ENCODE results near the gene DDX31.
A peak's percentile ranks its signal among the peaks of the same experiment; 100 is the strongest.
"Not testable (repeated sequence)": the region's sequence is repeated elsewhere in the genome, so short reads cannot be mapped to it uniquely, and the experiment has no call there.

DDX31 gene

DNA sequence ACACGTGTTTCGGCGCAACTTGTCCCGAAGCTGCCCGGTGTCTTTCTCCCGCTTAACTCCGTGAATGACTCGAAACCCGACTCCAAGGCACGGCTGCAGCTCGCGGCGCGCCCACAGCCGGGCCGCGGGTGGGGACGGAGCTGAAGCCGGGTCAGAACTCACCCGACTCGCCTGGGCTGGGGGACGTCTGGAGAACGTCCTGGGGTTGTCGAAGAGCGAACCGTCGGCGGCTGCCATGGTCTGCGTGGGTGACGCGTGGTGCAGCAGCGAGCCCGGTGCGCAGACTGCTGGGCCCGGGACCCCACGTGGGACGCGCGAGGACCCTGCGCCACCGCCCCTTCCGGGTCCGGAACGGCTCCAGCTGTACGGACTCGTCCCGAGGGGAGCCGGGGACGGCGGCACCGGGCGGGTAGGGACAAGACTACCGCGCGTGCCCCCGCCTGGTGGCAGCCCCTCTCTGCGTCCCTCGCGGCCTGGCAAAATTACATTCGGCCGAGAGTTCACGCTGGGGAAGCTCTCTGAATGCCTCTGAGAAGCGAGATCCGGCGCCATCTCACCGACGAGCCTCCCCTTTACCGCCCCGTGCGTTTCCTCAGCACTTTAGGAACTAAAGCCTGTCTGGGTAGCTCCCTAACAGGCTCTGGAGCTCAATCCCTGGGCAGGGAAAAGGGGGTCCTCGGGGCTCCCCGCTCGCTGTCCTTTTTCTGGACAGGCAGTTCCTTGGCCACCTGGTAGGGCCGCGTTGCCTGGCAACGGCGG lies at the start of gene DDX31:
DDX31 (minus strand) TSS at position 286 of the 759 bp plus-strand sequence; CDS start at position 237, 49 bp downstream.
- no peak for FAIRE-seq

DNA sequence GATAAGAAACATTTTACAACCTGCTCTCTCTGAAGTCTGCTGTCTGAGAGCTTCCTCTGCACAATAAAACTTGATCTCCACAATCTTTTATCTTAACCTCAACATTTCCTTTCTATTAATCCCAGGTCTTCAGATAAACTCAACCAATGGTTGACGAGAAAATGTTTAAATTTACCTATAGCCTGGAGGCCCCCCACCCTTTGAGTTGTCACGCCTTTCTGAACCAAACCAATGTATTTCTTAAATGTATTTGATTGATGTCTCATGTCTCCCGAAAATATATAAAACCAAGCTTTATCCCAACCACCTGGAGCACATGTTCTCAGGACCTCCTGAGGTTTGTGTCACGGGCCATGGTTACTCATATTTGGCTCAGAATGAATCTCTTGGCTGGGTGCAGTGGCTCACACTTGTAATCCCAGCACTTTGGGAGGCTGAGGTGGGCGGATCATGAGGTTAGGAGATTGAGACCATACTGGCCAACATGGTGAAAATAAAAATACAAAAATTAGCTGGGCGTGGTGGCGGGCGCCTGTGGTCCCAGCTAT lies 48.7 kb upstream of the DDX31 start:
- not testable (repeated sequence) for FAIRE-seq

DNA sequence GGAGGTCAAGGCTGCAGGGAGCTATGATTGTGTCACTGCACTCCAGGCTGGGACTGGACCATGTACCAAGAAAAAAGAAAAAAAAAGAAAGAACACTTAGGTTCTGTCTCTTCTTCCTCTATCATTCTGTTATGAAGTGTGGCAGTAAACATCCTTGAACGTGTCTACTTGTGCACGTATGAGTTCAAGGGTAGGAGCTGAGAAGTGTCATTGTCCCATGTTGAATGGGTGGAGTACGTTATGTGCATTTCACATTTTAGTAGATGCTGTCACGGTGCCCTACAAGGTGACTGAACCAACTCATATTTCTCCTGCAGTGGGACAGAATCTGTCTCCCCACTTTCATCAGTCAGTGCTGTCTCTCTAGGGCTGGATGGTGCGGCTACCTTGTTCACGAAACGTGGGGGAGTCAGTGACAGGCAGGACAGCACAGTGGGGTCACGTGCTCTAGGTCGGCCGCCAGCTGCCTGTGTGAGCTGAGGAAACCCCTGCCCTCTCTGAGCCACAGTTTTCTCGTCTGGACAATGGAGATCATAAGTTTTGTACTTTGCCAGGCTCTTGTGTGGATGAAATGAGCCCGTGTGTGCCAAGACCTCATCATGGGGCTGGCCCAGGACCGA lies 47.7 kb upstream of the DDX31 start:
- FAIRE-seq: no peak

DNA sequence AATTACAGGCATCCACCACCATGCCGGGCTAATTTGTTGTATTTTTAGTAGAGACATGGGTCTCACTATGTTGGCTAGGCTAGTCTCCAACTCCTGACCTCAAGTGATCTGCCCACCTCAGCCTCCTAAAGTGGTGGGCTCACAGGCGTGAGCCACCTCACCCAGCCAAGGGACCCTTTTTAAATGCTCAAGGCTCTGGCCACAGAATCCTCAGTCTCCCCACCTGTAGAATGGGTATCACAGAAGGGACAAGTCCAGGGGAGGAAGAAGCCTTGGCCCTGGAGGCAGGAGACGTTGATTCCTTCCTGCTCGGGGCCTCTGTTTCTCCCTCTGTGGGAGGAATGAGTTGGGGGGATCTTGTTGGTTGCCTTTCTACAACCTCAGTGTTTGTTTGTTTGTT lies 46.2 kb upstream of the DDX31 start:
- no peak for FAIRE-seq

DNA sequence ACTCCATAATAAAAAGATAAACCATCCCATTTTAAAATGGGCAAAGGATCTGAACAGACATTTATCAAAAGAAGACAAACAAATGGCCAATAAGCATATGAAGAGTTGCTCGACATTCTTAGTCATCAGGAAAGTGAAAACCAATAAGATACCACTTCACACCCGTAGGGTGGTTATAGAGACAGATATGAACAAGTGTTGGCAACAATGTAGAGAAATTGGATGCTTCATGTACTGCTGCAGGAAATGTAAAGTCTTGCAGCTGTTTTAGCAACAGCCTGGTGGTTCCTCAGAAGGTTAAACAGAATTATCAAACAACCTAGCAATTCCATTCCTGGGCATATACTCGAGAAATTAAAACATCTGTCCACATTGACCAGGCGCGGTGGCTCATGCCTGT lies 43.0 kb upstream of the DDX31 start:
- no peak for FAIRE-seq

DNA sequence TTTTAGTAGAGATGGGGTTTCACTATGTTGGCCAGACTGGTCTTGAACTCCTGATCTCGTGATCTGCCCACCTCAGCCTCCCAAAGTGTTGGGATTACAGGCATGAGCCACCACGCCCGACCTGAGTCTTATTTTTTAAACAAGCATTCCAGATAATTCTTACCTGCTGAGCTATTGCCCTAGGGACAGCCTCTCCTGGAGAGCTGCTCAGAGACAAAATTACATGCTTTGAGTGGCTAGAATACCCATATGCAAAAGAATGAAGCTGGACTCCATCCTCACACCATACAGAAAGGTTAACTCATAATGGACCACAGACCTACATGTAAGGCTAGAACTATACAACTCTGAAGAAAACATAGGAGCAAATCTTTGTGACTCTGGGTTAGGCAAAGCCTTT lies 42.1 kb upstream of the DDX31 start:
- FAIRE-seq: no peak

DNA sequence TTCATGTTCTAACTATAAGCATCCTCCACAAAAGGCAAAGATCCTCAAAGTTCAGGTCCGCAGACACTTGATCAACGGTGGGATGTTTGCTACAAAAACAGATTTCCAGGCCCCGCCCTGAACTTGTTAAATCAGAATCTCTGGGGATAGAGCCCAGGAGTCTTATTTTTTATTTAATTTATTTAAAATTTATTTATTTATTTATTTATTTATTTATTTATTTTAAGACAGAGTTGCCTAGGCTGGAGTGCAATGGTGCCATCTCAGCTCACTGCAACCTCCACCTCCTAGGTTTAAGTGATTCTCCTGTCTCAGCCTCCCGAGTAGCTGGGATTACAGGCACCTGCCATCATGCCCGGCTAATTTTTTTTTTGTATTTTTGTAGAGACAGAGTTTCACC lies 41.4 kb upstream of the DDX31 start:
- not testable (repeated sequence) for FAIRE-seq

DNA sequence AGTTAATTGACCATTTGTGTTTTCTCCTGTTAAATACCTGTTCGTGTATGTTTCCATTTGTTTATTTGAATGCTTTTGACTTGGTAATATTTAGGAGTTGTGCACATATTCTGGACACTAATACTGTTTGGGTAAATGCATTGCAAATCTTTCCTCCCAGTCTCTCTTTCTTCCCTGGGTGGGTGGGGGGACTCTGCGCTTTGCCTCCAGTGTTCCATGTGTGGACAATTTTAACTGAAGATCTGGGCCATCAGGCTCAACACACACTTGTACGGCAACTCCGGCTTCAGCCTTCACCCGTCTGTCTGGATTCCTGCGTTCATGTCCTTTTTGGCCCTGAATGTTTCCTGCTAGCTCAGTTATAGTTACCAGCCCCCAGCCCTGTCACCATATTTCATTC lies 40.5 kb upstream of the DDX31 start:
- no peak for FAIRE-seq

DNA sequence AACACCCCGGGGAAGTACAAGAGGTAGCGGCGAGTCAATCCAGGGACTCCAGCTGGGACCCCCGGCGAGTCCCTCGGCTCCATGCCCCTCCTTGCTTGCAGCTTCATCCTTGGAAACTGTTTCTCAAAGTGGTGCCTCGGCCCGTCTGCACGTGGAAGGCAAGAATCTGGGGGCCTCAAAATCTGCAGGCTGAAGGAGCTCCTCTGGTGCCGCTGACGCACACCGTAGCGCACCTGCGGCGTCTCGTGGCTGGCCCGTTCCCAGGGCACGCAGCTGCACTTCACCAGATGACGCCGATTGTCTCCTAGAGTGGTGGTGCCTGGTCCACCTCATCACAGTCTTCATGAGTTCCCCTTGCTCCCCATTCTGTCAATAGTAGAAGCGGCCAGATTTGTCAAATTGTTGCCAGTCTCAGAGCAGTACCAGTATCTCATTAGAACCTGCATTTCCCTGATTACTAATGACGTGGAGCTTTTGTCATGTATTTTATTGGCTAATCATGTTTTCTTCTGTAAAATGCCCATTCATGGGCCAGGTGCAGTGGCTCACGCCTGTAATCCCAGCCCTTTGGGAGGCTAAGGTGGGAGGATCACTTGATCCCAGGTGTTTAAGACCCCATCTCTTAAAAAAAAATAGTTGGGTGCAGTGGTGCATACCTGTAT lies 39.1 kb upstream of the DDX31 start:
- FAIRE-seq: no peak

DNA sequence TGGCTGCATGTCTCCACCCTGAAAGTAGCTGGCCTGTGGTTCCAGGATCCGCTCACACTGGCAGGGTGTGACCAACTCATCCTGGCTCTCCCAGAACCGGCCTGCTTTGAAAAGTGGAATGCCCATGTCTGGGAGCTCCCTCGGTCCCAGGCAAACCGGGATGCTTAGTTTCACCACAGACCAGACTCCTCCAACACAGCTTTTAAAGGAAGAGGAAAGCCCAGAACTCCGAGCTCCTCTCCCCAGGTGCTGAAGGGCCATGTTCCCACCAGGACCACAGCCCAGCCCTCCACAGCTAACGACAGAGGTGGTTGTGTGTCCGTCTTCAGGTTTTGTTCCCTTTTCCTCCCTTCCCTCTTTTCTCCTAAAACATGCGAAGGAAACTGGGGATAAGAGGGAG lies 38.5 kb upstream of the DDX31 start:
- FAIRE-seq: no peak

DNA sequence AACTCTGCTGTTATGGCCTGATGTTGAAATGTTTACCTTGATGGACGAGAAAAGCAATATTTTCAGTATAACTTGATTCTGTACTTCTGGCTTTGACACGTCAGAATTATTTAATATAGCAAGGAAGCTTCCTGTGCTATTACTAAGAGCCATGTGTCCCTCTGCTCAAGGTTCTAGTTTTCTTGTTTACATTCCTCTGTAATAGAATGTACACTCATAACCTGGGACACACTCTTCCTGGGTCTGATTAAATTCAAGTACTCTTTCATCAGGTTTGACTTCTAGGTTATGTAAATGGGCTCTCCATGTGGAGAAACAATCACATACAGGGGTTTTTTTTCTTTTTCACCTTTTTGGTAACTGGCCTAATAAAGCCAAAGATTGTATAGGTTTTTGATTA lies 33.6 kb upstream of the DDX31 start:
- FAIRE-seq: no peak

DNA sequence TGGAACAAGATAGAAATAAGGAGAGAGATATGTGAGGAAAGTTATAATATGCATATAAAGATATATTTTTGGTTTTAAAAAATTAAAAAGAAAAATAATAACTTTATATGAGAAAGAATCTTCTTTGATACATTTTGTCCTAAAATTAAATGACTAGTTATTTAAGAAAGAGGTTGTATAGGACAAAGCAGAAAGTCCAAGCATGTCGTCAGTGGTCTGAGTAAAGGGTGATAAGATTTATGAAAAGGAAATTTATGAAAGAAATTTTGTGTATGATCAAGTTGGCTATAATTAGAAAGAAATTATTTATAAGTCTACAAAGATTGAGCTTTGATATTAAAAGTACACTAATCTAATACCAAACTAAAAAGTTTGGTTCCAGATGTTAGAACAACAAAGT lies 32.5 kb upstream of the DDX31 start:
- peak; percentile 43 for FAIRE-seq

DNA sequence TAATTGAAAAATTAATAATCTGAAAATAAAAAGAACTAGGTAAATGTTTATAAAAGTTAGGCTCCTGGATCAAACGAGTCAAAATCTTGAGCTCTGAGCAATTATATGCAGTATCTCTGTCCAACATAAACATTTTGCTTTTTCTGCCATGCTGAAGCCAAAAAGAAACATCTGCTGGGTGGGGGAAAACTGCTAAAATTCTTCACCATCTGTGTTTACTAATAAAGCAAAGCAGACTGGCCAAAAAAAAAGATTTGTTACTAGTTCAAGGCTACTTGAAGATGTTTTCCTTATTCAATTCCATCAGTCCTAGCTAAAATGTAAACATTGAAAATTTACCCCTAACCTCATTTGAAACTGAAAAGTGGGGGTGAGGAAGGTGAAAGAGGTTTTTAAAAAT lies 30.2 kb upstream of the DDX31 start:
- no peak for FAIRE-seq

DNA sequence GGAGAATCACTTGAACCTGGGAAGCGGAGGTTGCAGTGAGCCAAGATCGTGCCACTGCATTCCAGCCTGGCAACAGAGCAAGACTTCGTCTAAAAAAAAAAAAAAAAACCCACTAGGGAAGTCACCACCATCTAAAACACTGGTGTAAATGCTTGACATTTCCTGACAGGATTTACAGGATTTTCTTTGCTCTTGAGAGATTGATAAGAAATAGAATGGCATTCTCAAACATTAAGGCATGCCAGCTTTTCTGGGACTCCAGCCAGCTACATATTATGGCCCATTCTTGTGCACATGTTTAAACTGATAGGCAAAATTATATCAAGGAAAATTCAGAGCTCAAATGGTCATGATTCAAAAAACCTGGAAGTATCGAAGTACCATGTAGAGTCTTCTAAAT lies 29.2 kb upstream of the DDX31 start:
- no peak for FAIRE-seq

DNA sequence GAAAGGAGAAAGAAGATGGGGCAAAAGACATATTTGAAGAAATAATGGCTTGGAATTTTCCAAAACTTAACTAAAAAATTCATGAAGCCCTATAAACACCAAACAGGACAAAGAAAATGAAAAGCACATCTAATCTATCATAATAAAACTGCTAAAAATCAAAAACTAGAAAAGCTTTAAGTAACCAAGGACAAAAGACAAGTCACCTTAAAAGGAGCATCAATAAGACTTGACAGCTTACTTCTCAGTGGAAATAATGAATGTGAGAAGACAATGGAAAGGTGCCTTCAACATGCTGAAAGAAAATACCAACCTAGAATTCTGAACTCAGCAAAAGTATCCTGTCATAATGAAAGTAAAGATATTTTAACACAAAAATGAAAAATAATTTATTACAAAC lies 27.4 kb upstream of the DDX31 start:
- FAIRE-seq: no peak

DNA sequence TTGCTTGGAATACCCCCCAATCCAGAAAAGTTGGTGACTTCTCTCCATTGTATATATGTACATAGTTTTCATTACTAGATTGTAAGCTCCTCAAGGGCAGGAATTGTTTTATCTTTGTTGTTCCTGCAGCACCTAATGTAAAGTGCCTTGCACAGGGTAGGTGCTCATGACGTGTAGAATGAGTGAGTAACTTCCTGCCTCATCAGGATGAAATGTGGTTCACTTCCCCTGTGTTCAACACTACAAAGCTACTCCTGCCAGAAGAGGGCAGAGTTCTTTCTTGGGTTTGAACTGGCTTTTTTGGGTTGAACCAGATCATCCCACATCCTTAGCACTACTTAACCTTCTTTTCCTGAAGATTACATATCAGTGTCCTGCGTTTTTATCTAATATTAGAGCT lies 24.4 kb upstream of the DDX31 start:
- FAIRE-seq: no peak

DNA sequence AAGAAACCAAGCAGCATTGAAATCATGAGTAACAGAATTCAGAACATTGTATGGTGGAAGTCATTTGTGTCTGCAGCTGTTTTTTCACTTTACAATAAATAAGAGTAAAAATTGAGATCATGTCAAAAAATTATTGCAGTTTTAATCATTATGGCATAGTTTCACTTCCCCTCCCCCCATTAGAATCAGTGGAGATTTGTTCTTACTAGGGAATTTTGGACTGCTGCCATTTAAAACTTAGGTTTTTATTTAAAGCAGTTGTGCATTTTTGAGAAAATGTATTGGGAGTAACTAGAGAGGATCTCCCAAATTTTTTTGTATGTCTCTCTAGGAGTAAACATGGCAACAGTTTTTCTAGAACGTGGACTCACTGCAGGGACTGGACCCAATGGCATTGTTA lies 20.9 kb upstream of the DDX31 start:
- no peak for FAIRE-seq

DNA sequence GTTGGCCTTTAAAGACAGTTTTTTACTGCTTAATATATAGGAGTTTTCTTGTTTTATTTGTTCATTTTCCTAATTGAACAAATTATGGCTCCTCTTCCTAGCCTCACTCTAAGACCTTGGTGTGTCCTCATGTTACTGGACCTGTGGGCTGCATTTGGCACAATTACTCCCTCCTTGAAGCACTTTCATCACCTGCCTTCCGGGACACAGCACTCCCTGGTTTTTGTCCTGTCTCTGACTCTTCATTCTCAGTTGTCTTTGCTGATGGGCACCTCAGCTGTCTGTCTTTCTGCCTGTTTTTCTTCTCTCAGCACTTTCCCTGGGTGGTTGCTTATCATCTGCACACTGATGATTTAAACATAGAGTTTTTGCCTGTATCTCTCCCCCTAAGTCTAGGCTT lies 14.1 kb upstream of the DDX31 start:
- FAIRE-seq: no peak

DNA sequence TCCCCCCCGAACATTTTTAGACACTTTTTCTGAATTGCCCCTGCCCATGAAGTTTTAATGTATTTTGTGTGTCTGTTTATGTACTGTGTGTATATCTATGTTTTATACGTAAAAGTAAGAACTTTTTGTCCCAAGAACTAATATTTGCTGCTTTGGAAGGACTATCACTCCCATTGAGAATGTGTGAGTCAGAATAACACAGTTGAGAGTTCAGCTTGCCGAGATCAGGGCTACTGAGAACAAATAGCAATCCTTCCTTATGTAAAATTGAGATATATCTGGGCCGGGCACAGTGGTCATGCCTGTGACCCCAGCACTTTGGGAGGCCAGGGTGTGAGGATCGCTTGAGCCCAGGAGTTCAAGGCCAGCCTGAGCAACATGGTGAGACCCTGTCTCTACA lies 11.8 kb upstream of the DDX31 start:
- FAIRE-seq: no peak

DNA sequence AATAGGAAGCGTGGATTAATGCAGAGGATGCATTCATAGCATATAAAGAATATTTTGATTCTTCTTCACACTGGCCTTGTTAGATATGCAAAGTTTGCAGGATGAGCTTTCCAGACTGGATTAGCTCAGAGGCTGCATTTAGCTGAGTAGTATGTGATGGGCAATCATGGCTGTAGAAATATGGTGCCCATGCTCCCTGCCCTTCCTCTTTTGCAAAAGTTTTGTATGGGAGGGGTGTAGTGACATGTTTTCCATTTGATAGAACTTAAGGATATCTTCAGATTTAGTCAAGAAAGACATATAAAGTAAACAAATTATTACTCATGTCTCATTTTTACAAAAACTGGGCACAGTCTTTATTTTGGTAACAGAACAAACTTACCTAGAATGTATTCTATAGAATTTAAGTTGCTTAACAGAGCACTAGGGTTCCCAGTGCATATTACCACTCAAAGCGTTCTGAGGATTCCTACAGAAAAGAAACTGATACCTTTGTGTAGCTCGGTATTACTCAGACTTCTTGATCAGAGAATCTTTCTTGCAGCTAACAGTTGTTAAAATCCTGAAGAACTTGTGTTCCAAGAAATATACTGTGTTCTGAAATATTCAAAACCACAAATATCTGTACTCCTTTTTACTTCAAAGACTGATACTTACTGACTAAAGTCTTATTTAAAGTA lies 10.3 kb upstream of the DDX31 start:
- no peak for FAIRE-seq

DNA sequence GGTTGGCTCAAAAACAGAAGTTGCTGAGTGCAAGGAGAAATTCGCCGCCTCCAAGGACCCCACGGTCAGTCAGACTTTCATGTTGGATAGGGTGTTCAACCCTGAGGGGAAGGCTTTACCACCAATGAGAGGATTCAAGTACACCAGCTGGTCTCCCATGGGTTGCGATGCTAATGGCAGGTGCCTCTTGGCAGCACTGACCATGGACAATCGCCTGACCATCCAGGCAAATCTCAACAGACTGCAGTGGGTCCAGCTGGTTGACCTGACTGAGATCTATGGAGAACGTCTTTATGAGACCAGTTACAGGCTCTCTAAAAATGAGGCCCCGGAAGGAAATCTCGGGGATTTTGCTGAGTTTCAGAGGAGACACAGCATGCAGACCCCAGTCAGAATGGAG lies 8.2 kb upstream of the DDX31 start:
- FAIRE-seq: no peak

DNA sequence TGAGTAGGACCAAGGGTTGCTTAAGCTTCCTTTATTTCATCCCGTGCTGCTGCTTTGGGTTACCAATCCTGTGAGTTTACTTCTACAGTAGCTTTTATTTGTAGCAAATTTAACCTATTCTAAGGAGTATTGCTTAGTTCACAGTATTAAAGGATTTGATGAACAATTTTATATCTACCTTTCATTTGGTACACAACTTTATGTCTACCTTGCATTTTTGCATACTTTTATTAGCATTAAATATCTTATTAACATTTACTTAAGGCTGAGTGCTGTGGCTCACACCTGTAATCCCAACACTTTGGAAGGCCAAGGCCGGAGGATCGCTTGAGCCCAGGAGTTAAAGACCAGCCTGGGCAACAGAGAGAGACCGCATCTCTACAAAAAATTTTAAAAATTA lies 4.7 kb upstream of the DDX31 start:
- no peak for FAIRE-seq

DNA sequence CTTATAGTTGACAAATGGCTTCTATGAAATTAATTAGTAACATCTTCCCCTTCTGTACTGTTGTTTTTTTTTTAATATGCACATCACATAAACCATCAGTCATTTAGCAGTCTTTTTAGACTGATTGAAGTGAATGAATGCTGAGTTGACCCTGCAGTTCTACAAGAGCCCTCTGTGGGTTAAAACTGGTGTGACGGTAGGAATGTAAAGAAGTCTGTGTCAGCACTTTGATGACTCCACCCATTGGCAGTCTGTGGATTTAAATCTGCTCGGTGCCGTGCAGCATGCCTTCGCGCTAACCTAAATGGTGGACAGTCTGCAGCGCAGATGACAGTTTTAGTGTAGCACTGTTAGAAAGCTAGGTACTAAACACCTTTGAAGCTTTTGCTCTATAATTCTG lies 3.6 kb upstream of the DDX31 start:
- no peak for FAIRE-seq

DNA sequence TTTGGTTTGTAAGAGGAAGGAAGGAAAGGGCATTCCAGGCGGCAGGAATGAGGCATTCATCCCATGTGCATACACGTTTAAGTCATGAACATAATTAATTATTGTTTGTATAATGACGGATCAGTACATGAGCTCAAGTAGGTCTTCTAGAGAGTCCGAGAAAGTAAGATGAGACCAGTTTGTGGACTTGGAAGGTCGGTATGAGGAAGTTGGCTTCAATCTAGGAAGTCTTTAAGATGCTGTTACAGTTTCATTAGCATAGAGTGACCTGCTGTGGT lies 2.6 kb upstream of the DDX31 start:
- FAIRE-seq: no peak
